GM12891 (cell line): ENCODE measurements around the gene PKNOX1.

ENCODE experiments used
- POLR2A ChIP-seq: IDR thresholded peaks from 2 replicates; pipeline ENCODE4 v1.6.1; 2011; ENCODE audit warnings: low read depth, low read length, control low read depth
- POLR2AphosphoS5 ChIP-seq: IDR thresholded peaks from 2 replicates; pipeline ENCODE4 v1.6.1; 2011; ENCODE audit warnings: low read depth, low read length, control low read depth
- POU2F2 ChIP-seq: IDR thresholded peaks from 2 replicates; pipeline ENCODE4 v1.6.1; 2011; ENCODE audit warnings: low read depth, mild to moderate bottlenecking, control low read depth, low read length, moderate library complexity
- SPI1 ChIP-seq: IDR thresholded peaks from 2 replicates; pipeline ENCODE4 v1.6.1; 2011; ENCODE audit warnings: low read depth, low read length, control low read depth
- TAF1 ChIP-seq: IDR thresholded peaks from 2 replicates; pipeline ENCODE4 v1.6.1; 2011; ENCODE audit warnings: low read depth, low read length, control low read depth

DNA sequence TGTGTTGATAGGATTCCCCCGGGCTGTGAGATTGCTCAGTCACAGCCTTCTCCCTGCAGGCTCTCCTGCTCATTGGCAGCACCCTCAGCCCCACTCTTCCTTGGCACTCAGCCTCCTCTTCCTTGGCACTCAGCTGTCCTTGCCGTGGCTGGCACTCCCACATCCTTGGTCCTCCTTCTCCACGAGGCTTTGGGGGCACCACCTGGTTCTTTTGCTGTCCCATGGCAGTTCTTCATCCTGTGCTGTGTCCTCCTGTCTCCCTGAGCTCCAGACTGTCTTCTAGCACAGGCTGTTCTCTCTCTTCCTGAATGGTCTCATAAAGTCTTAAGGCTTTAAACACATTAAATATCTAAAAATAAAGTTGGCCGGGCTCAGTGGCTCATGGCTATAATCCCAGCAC is 27.0 kb downstream of the PKNOX1 start:
- TF ChIP-seq POLR2AphosphoS5 (no peak), POLR2A (no peak), TAF1 (no peak), SPI1 (no peak), POU2F2 (no peak)
